GM18858 (cell line): ENCODE results near the gene PRND.
A peak's percentile ranks its signal among the peaks of the same experiment; 100 is the strongest.
"Not testable (repeated sequence)": the region's sequence is repeated elsewhere in the genome, so short reads cannot be mapped to it uniquely, and the experiment has no call there.

Source experiments
- ATAC-seq: cut with Tn5 transposase; IDR thresholded peaks from one replicate; pipeline ENCODE4 v1.9.1; 2021; ENCODE audit not compliant: unreplicated experiment

The PRND gene

DNA sequence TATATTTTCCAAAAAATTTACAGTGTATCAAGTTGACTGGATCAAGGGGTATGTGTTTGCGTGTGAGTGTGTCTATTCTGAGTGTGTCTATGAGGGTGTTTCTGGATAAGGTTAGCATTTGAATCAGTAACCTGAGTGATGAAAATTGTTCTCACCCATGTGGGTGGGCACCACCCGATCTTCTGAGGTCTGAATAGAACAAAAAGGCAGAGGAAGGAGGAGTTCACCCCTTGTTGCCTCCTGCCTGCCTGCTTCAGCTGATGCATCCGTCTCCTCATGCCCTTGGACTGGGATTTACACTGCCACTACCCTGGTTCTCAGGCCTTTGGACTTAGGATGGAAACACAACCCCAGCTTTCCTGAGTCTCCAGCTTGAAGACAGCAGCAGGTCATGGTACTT, 13.7 kb upstream of the PRND start:
- no peak for ATAC-seq

DNA sequence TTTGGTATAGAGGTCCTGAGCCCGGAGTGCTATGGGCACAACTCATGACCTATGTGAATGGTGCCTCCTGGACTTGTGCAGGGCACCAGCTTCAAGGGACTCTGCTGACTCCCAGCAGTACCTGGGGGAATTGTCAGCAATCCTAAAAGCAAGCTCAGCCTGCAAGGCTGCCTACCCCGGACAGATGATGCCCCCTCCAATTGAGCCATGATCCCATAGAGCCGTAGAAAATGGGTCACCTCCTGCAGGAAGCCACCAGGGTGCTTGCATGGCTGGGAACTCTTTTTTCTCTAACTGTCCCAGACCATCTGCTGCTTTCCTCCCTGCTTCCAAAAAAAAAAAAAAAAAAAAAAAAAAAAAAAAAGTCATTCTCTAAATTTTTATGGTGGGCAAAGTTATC, 12.9 kb upstream of the PRND start:
- no peak for ATAC-seq

DNA sequence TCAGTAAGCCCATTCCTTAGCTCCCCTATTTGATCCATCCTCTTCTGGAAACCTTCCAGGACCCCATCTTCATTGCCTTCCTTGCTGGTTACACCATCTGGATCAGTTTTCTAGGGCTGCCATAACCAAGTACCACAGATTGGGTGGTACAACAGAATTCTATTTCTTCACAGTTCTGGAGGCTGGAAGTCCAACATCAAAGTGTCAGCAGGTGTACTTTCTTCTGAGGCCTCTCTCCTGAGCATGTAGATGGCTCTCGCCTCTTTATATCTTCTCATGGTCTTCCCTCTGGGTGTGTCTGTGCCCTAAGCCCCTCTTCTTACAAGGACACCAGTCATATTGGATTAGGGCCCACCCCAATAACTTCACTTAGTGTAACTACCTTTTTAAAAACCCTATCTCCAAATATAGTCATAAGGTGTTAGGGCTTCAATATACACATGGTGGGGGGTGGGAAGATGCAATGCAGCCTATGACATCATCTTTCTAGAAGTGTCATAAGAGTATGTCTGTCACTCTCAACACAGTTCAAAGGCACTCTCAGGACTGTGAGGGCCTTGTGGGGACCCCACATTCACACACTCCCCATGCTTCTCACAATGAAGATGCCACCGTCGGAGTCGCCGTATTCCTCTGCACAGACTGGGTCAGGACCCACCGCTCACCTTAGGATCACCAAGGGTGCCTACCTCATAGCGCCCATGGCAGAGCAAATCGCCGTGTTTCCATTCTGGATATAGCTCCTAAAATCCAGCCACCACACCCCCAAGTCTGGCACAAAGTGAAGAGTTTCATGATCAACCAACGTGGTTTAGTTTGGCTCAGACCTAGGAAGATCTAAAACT, 12.2 kb upstream of the PRND start:
- no peak for ATAC-seq

DNA sequence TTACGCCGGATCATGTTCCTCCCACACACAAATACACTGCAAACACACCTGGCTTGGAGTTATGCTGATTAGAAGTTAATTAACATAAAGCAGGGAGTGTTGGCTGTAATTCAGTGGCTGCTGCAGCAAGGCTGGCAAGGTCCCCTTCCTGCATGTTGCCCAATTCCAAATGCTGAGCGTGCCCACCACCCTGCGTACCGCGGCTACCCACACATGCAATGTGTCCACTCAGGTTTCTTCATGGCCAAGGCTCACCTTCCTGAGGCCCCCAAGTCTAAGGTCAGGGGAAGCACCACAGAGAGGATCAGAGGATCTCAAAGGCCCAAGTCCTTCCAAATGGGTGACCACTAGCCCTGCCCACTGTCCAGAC, 11.6 kb upstream of the PRND start:
- no peak for ATAC-seq

DNA sequence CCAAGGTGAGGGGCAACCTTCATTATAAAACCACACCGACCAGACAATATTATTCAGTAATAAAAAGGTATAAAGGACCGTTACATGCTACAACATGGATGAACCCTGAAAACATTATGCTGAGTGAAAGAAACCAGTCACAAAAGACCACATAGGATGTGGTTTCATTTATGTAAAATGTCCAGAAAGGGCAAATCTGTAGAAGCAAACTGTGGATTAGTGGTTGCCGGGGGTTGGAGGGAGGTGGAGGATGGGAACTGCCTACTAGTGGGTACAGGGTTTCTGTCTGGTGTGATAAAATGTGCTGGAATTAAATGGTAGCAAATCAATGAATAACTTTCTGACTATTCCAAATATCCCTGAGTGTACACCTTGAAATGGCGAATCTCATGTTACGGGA, 10.2 kb upstream of the PRND start:
- no peak for ATAC-seq

DNA sequence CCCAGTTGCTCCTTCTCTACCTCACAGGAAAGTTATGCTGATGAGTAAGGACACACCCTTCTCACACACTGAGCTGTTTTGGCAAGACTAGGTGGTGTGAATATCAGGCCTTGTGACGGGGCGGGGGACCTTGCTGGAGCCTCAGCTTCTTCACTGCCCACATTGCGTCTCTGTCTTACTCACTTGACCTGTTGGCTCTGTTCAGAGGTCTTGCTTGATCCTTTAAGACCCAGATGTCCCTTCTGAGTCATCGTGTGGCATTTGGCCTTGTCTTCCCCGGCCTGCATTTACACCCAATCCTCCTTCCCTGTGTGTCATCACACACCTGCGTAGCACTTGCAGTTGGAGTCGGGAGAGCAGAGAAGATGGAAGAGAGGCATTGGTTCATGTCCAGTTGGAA, 8.3 kb upstream of the PRND start:
- no peak for ATAC-seq

DNA sequence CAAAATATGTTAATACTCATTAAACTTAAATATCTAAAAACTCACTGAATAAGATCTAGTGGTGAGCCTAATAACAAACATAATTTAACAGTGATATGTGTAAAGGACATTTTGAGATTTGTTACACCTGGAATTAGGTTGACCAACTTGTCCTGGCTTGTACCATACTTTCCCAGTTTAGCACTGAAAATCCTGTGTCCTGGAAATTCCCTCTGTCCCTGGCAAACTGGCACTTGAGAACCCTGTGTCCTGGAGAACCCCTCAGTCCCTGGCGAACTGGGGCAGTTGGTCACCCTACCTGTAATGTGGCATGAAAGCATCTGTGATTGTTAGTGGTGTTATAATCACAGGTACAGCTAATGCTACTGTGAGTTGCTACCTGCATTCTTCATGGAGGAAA, 6.9 kb upstream of the PRND start:
- ATAC-seq: no peak

DNA sequence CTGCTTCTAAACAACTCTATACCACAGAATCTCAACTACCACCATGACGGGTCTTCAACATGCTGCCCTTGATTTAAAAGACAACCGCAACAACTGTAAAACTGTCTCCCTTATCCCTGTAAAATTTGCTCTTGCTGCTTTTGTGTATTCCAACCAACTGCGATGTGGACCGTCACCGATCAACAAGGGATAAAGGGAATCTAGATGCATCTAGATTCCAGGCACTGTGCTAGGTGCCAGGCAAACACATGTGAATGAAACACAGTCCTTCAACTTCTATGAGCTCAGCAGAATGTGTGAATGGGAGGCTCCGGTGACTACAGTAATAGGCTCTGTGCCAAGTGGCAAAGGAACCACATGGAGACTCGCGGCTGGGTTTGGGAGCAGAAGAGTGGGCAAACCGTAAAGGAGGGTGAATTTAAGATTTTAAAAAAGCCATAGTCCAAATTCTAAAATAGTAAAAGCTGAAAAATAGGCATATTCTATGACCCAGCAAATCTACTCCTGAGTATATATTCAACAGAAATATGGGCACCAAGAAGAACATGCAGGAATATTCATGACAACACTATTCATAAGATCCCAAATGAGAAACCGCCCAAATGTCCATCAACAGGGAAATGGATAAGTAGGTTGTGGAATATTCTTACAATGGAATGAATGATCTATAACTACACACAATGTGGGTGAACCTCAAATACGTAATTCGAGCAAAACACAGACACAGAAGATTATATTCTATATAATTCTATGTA, 3.7 kb upstream of the PRND start:
- ATAC-seq: no peak

DNA sequence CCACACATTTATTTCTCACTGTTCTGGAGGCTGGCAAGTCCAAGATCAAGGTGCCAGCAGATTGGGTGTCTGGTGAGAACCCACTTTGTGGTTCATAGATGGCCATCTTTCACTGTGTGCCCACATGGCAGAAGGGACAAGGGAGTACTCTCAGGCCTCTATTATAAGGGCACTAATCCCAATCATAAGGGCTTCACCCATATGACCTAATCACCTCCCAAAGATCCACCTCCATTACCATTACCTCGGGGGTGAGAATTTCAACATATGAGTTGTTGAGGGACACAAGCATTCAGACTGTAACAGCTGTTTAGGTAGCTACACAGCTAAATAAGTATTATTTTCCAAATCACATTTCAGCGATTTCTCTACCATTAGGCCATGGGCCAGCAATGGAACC, 2.5 kb upstream of the PRND start:
- no peak for ATAC-seq

DNA sequence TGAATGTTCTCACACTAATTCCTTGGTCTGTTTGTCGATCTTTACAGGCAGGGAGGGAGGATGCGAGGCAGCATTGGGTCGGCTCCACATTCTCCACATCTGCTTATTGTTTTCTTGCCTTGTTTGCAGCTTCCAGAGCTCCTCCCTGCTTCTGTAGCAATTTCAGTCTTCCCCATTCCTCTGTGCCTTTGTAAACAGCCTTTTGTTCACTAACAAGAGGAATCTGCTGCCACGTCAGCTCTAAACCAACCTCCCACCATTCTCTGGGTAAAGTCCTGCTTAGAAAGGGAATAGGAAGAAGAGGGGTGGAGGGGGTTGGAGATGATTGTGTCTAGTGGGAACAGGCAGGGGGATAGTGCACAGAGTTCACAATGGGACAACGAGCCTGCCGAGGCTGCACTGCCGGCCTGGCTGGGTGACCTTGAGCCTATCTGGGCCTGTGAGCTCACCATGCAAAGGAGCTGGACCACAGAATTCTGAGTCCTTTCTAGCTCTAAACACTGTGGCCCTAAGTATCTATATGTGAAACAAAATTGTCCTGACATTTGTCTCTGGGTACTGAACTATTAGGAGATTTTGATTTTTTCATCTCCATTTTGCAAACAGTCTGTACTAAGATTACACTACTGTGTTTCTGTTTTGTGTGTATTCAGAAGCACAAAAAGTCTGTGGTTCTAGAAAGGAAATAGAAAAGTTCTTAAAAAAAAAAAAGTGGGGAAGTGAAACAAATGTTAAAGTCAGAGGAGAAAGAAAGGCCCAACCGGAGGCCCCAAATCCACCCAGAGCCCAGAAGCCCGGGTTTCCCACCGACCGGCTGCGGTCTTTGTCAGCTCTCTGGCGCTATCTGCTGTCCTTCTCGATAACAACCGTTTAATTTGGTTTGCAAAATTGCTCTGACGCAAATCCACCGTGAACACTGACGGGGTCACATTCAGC, 1.4 kb upstream of the PRND start:
- peak; percentile 95 for ATAC-seq

DNA sequence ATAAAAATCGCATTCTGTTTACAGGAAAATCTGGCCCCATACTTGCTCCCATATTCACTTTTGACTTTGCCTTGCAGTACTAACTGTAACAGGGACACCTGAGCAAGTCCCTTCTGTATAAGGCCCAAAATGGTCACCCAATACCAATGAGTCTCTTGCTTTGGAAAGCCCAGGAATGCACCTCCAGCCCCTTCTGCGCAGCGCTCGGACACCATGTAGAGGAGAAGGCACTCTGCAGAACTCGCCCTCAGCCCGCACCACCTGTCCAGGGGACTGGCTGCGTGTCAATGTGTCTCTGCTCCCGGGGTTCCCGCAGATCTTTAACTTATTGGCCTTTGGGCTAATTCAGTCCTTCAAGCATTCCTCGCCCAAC, 746 bp upstream of the PRND start:
- no peak for ATAC-seq

DNA sequence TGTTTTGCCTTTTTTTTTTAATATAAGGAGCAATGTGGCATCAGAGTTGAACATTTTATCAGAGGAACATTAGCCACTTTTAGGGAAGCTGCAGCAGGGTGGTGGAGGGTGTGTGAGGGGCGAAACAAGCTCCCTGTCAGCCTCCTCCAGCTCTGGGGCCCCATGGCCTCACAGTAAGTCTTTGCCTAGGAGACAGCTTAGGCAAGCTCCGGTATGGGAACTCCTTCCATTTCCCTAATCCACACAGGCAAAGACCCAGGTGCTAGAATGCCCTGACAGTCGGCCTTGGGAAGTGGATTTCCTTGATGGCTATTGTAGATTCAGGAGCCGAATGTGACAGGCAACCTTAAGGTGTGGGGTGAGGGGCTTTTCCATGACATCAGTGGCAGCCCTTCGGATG, 862 bp downstream of the PRND start:
- ATAC-seq: no peak

DNA sequence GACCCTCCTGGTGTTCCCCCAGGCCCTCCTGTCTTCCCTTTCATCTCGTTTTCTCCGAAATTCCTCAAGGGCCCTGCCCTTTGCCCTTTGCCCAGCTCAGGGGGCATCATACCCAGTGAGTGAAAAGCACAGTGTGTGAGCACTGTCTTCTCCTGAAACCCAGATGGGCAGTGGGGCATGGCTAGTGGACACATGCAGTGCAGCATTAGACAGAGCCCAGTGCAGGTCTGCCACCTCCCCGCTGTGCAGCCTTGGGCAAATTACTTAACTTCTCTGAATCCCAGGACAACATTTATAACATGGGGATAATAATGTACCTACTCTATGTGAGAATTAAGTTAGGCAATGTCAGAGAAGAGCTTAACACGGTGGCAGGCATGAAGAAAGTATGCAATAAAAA, 1.3 kb downstream of the PRND start:
- no peak for ATAC-seq

DNA sequence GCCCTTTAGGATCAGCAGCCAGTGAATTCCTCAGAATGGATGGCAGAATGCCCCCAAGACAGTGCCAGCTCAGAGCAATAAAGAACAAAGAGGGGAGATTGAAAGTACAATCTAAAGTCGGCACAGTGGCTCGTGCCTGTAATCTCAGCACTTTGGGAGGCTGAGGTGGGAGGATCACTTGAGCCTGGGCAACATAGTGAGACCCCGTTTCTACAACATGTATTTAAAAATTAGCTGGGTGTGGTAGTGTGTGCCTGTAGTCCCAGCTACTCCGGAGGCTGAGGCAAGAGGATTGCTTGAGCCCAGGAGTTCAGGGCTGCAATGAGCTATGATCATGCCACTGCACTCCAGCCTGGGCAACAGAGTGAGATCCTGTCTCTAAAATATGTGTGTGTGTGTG, 1.8 kb downstream of the PRND start:
- not testable (repeated sequence) for ATAC-seq

DNA sequence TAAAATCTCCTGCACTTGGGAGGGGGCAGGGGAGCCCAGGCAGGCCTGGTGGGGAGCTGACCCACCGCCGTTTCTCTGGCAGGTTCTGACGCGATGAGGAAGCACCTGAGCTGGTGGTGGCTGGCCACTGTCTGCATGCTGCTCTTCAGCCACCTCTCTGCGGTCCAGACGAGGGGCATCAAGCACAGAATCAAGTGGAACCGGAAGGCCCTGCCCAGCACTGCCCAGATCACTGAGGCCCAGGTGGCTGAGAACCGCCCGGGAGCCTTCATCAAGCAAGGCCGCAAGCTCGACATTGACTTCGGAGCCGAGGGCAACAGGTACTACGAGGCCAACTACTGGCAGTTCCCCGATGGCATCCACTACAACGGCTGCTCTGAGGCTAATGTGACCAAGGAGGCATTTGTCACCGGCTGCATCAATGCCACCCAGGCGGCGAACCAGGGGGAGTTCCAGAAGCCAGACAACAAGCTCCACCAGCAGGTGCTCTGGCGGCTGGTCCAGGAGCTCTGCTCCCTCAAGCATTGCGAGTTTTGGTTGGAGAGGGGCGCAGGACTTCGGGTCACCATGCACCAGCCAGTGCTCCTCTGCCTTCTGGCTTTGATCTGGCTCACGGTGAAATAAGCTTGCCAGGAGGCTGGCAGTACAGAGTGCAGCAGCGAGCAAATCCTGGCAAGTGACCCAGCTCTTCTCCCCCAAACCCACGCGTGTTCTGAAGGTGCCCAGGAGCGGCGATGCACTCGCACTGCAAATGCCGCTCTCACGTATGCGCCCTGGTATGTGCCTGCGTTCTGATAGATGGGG, 3.0 kb downstream of the PRND start:
- ATAC-seq: no peak

DNA sequence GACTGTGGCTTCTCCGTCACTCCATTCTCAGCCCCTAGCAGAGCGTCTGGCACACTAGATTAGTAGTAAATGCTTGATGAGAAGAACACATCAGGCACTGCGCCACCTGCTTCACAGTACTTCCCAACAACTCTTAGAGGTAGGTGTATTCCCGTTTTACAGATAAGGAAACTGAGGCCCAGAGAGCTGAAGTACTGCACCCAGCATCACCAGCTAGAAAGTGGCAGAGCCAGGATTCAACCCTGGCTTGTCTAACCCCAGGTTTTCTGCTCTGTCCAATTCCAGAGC, 3.5 kb downstream of the PRND start:
- no peak for ATAC-seq

DNA sequence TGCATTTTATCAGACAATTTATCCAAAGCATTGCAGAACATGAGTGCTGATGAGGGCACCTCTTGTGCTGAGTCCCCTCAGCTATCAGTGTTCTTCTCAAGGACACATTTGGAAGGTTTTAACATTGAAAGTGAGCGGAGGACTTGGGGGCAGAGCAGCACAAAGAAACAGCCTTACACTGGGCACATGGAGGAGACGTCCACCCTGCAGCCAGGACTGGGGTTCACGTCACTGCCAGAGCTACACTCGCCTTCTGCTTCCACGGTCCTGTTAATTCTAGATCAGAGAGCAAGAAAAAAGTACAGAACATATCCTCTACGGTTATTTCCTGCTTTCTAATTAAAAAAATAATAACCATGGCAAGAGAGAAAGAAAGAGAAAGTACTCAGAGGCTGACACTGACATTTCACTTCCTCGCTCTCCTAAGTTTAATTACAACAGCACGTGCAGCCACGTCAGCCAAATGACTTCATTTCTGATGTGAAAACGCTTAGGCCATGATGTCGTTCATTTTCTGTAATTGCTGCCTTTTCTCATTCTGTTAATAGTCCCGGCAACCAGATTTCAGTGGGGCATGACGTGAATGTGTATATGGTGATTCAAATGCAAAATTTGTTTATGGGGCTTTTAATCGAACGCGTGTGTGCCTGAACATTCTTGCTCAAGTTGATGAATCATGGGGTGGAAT, 5.1 kb downstream of the PRND start:
- no peak for ATAC-seq

DNA sequence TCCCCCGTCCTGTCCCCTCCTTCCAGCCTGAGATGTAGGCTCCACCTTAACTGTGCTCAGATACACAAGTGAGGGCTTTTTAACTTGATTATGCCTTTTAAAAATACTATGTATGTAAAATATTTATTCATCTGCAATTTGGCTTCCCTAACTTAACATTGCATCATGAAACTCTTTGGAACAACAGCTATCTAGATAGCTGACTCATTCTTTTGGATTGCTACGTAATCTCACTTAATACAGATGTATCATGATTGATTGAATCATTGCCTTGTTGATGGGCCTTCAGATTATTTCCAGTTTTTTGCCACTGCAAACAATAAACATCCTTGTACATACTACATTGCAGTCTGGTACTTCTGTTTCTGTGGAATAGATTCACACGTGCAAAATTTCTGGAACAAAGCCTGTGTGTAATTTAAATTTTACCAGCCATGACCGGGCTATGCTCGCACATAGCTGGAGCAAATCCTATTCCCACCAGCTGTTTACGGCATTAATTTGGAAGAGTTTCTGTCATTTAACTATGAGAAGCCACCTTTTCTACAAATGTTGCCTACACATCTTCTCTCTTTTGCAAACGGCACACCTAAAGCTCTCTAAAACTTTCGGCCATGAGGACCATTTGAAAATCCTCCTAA, 6.5 kb downstream of the PRND start:
- ATAC-seq: no peak

DNA sequence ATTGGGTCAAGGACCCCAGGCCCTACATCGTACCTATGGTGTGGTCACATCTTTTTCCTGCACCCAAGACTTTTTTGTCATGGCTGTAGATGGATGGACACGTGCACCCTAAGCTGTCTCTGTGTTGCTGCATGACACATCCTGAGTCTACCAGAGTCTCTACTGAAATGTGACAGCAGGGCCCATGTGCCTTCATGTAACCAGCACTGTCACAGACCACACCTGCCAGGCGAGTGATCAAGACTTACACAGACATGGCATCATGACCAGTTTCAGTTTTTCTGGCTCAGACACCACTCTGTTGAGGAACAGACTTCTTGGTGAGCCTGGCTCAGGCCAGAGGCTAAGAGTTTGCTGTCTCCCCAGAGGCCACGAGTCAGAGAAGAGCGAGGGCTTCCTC, 7.6 kb downstream of the PRND start:
- no peak for ATAC-seq

DNA sequence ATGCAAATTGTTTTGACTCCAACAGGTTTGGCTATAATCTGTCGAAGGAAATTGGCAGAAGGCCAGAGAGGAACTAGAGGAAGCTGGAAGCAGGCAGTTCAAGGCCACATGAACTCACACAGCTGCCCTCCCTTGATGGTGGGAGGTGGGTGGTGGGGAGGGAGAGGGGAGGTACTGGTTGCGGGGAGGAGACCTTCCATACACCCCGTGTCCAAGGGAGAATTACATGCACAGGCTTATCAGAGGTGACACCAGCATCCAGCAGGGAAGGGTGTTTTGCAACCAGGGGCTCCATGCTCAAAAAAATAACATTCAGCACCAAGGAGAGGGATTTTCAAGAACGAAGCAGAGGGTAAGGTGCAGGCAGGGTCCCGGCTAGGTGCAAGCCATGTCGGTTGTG, 9.1 kb downstream of the PRND start:
- no peak for ATAC-seq
